Measurements from ENCODE around the gene RGCC.
A peak's percentile ranks its signal among the peaks of the same experiment; 100 is the strongest.

Gene RGCC

GRCh38 chr13:41520016-41520659, 62.8 kb downstream of the RGCC start:
- no peak for TF ChIP-seq POLR2A (IDR thresholded peaks at IDR 0.05; ENCODE audit: extremely low read depth, insufficient read length)
- TF ChIP-seq MYC (IDR thresholded peaks at IDR 0.05; ENCODE audit: low read depth, low read length) = no peak
- TF ChIP-seq, protein P1, sequence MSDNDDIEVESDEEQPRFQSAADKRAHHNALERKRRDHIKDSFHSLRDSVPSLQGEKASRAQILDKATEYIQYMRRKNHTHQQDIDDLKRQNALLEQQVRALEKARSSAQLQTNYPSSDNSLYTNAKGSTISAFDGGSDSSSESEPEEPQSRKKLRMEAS (IDR thresholded peaks at IDR 0.05; ENCODE audit: low read depth, low read length) = no peak
- no peak for TF ChIP-seq CTCF (IDR thresholded peaks at IDR 0.05; ENCODE audit: low read depth, low read length)
- peak; percentile 75 for DNase-seq (ENCODE audit: low read depth)
- no peak overlapping the region for H3K4me3 ChIP-seq (ENCODE audit: low read depth, low read length)

All from NB4 (cell line).